OCI-M2 (cell line): ENCODE data around the gene UBE2D3.

Experiments used
- DNase-seq: peaks from one replicate; lab custom pipeline; 2025; ENCODE audit not compliant: unreplicated experiment; lab: John Stamatoyannopoulos, UW

The UBE2D3 gene

DNA sequence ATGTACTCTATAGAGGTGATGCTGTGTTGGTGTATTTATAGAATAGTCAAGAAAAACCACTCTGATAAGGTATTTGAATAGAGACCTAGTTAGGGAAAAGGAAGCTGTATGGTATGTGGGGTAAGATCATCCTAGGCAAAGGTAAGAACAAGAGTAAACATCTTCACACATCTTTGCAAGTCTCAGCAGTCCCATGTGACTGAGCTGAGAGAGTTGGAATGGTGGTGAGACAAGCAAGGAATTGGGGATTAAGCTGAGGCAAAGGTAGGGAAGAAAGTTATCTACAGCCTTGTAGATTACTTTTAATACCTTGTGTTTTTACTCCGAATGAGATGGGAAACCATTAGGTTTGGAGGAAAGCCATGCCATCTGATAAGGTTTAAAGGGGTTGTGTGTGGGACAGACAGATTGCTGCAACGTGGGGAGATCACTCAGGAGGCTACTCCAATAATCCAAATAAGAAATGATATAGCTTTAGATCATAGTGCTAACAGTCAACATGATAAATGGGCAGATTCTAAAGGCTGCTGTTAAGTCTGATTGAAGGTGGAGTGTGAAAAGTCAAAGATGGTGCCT, 34.9 kb downstream of the UBE2D3 start:
- DNase-seq: no peak

- DNase-seq: no peak
These were observed 36.0 kb downstream of the UBE2D3 start for GRCh38 chr4:102791318-102791835.

DNA sequence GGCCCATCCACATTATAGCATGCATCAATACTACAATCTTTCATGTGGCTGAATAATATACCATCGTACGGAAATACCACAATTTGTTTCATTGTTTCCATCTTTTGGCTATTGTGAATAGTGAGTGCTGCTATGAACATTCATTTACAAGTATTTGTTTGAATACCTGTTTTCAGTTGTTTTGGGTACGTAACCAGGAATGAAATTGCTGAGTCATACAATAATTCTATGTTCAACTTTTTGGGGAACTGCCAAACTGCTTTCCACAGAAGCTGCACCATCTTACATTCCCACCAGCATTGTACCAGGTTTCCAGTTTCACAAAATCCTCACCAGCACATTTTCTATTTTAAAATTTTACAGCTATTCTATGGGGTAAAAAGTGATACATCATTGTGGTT, 38.0 kb downstream of the UBE2D3 start:
- DNase-seq: no peak

DNA sequence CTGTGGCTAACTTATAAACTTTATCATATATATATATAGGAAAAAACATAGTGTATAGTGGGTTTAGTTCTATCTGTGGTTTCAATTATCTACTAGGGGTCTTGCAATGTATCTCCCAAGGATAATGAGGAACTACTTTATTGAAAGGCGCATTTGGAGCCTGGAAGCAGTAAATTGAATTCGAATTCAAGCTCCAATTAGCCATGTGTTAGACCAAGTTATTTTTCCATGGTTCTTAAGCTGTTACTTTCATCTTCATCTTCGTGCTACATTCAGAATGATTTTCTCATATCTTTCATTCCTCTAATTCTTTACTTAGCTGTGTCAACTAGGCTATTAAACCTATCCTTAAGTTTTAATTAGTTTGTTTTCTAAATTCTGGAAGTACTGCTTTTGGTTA, 39.4 kb downstream of the UBE2D3 start:
- no peak for DNase-seq

GRCh38 chr4:102787096-102787881, 40.1 kb downstream of the UBE2D3 start:
- no peak for DNase-seq

DNA sequence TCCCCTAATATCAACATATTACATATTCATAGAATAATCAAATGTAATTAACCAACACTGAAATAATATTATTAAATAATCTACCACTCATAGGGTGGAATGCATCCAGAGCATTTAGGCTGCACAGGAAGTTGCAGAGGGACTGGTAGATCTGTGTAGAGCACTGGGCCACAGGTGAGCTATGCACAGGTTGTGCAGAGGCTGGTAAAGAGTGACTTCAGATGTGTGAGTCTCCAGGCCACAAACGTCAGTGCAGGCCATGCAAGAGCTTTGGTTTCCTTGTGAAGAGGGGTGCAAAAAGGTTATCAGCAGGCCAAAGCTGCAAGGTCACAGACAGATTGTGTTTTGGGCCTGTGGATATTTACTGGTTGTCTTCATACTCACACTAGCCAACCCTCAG, 41.1 kb downstream of the UBE2D3 start:
- no peak for DNase-seq

- no peak for DNase-seq
These were observed 44.3 kb downstream of the UBE2D3 start for GRCh38 chr4:102783006-102783405.

- DNase-seq: no peak
These were observed 45.8 kb downstream of the UBE2D3 start for GRCh38 chr4:102781570-102781969.

DNA sequence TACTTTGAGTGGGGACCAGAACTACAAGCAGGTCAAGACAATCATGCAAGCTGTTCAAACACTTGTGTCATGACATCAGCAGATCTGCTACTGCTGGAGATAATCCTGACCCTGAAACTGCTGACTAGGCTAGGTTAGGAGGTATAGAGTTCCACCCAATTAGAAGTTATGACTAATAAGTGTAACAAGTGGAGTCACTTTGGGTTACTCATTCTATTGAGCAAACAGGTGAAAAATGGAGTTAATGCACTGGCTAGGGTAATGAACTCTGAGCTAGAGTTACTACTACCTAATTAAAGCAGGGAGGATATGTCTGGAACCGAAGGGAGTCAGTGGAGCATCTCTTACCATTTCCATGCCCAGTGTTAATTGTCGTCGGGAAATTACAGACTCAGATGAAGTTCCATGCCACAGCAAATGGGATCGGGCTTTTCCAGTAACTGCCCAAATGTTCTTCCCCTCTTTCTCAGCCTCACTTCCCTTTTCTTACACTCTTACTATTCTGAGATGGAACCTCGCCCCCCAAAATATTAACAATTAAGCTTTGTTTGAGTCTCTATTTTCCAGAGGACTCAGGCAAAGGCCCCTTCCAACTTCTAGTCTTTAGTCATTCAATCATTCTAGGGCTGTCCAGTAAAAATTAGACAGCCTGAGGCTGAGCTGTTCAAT, 46.7 kb downstream of the UBE2D3 start:
- no peak for DNase-seq

DNA sequence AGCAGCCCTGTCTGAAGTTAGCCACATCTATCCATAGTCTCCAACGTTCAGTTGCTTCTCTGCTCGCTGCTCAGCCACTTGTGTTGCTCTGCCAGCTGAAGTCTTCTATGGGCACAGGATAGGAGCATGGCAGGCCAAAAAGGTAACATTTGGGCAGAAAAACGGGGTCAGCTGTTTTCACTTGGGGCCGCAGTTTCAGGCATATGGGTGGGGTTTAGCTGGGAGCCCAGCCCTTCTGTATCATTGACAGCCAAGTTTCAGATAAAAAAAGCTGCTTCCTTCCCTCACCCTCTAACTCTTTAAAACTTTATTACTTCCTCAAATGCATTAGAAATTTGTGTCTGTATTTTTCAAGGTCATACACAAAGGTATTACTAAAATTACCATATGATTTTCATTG, 48.1 kb downstream of the UBE2D3 start:
- no peak for DNase-seq

DNA sequence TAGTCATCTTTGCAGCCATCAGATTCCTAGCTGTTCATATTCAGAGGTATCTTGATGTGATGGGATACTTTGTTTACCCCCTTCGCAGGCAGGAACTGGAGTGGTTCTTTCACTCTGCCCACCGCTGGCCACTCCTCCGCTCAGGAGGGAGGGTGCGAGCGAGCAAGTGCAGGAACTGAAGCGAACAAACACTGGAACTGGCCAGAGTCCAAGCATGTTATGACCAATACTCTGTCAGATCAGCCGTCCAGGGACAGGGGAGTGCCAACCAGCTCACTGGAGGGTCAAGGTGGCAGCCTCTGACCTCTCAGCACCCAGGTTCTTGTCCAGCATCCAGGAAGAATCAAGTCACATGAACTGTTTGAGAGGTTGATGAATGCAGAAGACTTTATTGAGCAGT, 48.6 kb downstream of the UBE2D3 start:
- no peak for DNase-seq

DNA sequence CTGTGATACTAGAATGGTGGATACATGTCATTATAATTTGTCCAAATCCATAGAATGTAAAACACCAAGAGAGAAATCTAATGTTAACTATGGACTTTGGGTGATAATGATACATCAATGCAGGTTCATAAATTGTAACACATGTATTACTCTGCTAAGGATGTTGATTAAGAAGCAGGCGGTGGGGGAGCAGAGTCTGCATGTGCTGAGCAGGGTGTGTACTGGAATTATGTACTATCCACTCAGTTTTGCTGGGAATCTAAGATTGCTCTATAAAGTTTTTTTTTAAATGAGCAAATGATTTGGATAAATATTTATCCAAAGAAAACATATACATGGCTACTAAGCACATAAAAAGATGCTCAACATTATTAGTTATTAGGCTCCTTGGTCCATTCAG, 51.5 kb downstream of the UBE2D3 start:
- no peak for DNase-seq

DNA sequence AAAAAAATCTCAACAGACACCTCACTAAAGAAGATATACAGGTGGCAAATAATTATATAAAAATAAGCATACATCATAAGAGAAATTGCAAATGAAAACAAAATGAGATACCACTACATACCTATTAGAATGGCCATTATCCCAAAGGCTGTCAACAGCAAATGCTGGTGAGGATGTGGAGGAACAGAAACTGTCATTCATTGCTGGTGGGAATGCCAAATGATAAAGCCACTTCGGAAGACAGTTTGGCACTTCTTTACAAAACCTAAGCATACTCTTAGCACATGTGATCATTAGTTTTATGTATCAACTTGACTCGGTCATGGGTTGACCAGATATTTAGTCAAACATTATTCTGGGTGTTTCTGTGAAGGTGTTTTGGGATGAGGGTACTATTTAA, 53.1 kb downstream of the UBE2D3 start:
- no peak for DNase-seq

DNA sequence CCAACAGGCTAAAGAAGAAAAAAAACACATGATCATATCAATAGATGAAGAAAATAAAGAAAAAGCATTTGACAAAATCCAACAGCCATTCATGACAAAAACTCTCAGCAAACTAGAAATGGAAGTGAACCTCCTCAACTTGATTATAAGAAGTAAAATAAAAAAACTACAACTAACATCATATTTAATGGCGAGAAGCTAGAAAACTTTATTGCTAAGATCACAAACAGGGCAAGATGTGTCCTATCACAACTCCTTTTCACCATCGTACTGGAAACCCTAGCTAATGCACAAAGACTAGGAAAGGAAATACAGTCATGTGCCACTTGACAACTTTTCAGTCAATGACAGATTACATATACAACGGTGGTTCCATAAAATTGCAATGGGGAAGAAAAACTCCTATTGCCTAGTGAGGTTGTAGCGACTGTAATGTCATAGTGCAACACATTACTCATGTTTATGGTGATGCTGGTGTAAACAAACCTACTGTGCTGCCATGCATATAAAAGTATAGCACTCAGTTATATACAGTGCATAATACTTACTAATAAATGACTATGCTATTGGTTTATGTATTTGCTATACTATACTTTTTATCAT, 54.5 kb downstream of the UBE2D3 start:
- DNase-seq: no peak

GRCh38 chr4:102764901-102765300, 62.5 kb downstream of the UBE2D3 start:
- DNase-seq: no peak

GRCh38 chr4:102761906-102762305, 65.4 kb downstream of the UBE2D3 start:
- no peak for DNase-seq

DNA sequence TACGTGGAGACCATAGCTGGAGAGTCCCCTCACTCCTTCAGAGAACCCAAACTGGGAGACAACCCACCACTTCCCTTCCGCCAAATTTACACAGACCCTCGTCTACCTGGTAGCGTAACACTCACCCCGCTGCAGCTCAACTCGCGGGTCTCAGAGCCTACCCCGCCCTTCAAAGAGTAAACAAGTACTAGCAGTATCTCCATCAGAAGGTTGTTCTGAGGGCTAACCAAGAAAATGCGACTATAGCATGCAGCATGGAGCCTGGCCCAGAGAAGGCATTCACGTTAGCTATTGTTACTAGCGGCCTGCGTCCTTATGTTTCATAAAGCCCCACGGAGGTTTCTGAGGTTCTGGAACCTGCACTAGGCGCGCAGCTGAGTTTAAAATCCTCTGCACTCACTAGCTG, 66.1 kb downstream of the UBE2D3 start:
- DNase-seq: no peak

- peak; percentile 43 for DNase-seq
These were observed 66.6 kb downstream of the UBE2D3 start, which contains the start of gene MANBA for GRCh38 chr4:102760645-102761295. MANBA (minus strand) TSS chr4:102760968; CDS start chr4:102760894, 74 bp downstream.

DNA sequence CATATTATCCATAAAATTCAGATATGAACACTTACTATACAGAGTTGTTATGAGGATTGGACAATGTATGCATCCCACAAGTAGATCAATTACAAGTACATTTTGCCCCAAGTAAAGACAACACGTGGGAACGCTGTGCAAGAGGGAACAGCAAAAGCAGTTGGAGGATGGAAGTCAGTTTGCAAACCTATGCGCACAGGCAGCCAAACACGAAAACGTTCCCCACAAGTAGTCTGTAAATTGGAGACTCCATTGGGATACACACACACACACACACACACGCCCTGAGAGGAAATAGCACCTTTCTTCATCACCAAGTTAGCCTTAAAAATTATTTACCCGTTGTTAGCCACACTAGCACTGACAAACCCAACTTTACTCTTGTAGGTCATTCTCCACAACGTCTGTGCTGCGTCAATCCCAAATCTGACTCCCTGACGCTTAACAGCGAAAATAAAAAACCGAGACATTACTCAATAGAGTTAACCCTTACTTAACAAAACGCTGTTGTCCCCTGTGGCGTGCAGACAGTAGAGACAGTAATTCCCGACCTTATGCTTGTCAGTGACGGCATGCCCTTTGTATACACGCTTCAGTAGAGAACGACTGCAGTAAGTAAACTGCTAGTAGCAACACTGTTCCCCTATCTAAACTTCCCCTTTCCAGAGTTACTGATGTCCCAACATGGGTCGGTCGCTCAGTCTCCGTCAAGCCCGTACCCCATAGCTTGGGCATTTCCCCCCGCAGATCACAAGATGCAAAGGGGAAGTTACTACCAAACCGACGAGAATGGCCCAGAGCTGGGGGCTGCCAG, 67.3 kb downstream of the UBE2D3 start:
- DNase-seq: peak; percentile 36
